ENCODE data around the gene APOE. TPM values are rescaled to one million over a fixed set of nuclear protein-coding genes. Genes with fewer than 3 reads are reported as not detected.

Gene APOE
- total and polyA plus RNA-seq, 9 of the 15 experiments (the other 6 are each of a cell fraction or from before 2014, with no cell fraction given), result 0.14 to 180 (median 58.1) TPM; not detected in 1

DNA sequence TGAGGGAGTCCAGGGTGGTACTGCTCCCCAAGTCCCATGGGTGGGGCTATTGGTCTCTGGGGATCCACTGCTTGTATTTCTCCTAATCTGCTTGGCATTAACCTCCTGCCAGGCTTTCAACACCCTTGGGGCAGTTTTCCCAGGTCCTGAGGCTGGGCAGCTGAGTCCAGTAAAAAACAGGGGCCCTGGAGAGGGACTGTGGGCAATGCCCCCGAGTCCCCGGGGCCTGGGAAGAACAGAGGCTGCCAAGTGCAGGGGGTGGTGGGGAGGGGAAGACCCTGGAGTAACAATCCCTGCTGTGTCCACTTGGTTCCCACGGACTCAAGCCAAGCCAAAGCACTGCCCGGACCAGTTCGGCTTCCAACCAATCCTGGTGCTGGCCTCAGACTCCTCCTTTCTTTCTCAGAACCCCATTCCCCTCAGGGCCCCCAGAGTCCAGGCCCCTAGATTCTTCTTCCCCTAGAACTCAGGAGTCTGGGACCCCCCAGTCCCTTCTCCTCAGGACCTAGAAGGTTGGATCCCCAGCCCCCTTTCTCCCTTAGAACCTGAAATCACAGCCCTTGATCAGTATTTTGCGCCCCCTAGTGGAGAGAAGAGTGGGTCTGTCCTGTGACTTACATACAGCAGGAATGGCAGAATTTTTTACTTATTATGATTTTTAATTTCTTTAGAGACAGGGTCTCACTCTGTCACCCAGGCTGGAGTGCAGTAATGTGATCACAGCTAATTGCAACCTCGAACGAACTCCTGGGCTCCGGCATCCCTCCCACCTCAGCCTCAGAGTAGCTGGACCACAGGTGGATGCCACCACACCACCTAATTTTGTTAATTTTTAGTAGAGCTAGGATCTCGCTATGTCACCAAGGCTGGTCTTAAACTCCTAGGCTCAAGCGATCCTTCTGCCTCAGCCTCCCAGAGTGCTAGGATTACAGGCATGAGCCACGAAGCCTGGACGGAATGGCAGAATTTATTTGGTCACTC lies 45.9 kb downstream of the APOE start (continued):
- TF ChIP-seq MAZ (CRISPR knock-in tag; conservative IDR thresholded peaks at IDR 0.05 in 1 of 2, IDR thresholded peaks at IDR 0.05 in 1 of 2) (peak in 1 of 2 experiments; percentile 20; a peak in 1 of 4 replicates), RCOR1 (IDR thresholded peaks at IDR 0.05; ENCODE audit: borderline replicate concordance in 1 of 2, low read depth in 2 of 2, low read length in 2 of 2) (peak in 1 of 2 experiments; percentile 60; a peak in 1 of 4 replicates), POLR3G (IDR thresholded peaks at IDR 0.05; ENCODE audit: extremely low read depth, insufficient read length, insufficient replicate concordance) (no peak), PHF21A (IDR thresholded peaks at IDR 0.05; ENCODE audit: borderline replicate concordance, low read depth) (0 out of 2 replicates have a peak, but pooled peaks have one; percentile 12), KDM1A (IDR thresholded peaks at IDR 0.05) (peak in 1 of 2 experiments; percentile 15; a peak in 1 of 4 replicates), SETDB1 (IDR thresholded peaks at IDR 0.05; ENCODE audit: low read length) (no peak), ARID2 (IDR thresholded peaks at IDR 0.05) (0 out of 2 replicates have a peak, but pooled peaks have one; percentile 38), KLF16 (IDR thresholded peaks at IDR 0.05) (peak; percentile 28; the same call in 1 of the 2 replicates), SMC3 (conservative IDR thresholded peaks at IDR 0.05; ENCODE audit: insufficient read depth, low read depth, low read length) (peak; percentile 72; the same call in 1 of the 2 replicates), RFX1 (IDR thresholded peaks at IDR 0.05) (no peak), TBL1XR1 (IDR thresholded peaks at IDR 0.05; ENCODE audit: low read length in 2 of 2) (no peak), PTBP1 (IDR thresholded peaks at IDR 0.05; ENCODE audit: low read depth, low read length) (no peak), ZNF780A (CRISPR knock-in tag; IDR thresholded peaks at IDR 0.05) (no peak), GATA2 (CRISPR knock-in tag; IDR thresholded peaks at IDR 0.05) (peak; percentile 76)
- TF ChIP-seq, protein P1, sequence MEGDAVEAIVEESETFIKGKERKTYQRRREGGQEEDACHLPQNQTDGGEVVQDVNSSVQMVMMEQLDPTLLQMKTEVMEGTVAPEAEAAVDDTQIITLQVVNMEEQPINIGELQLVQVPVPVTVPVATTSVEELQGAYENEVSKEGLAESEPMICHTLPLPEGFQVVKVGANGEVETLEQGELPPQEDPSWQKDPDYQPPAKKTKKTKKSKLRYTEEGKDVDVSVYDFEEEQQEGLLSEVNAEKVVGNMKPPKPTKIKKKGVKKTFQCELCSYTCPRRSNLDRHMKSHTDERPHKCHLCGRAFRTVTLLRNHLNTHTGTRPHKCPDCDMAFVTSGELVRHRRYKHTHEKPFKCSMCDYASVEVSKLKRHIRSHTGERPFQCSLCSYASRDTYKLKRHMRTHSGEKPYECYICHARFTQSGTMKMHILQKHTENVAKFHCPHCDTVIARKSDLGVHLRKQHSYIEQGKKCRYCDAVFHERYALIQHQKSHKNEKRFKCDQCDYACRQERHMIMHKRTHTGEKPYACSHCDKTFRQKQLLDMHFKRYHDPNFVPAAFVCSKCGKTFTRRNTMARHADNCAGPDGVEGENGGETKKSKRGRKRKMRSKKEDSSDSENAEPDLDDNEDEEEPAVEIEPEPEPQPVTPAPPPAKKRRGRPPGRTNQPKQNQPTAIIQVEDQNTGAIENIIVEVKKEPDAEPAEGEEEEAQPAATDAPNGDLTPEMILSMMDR (IDR thresholded peaks at IDR 0.05 in 2 of 3, conservative IDR thresholded peaks at IDR 0.05 in 1 of 3; ENCODE audit: insufficient read depth in 2 of 3, low read depth in 1 of 3, low read length in 3 of 3), result peak; percentile 72 to 85 (median 83)
- TF ChIP-seq, protein P2, sequence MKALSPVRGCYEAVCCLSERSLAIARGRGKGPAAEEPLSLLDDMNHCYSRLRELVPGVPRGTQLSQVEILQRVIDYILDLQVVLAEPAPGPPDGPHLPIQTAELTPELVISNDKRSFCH (CRISPR knock-in tag; IDR thresholded peaks at IDR 0.05), result no peak
- TF ChIP-seq, protein P2 (tag; IDR thresholded peaks at IDR 0.05), result no peak
- TF ChIP-seq, protein P3, sequence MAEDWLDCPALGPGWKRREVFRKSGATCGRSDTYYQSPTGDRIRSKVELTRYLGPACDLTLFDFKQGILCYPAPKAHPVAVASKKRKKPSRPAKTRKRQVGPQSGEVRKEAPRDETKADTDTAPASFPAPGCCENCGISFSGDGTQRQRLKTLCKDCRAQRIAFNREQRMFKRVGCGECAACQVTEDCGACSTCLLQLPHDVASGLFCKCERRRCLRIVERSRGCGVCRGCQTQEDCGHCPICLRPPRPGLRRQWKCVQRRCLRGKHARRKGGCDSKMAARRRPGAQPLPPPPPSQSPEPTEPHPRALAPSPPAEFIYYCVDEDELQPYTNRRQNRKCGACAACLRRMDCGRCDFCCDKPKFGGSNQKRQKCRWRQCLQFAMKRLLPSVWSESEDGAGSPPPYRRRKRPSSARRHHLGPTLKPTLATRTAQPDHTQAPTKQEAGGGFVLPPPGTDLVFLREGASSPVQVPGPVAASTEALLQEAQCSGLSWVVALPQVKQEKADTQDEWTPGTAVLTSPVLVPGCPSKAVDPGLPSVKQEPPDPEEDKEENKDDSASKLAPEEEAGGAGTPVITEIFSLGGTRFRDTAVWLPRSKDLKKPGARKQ (CRISPR knock-in tag; IDR thresholded peaks at IDR 0.05), result no peak
- TF ChIP-seq, protein P4, sequence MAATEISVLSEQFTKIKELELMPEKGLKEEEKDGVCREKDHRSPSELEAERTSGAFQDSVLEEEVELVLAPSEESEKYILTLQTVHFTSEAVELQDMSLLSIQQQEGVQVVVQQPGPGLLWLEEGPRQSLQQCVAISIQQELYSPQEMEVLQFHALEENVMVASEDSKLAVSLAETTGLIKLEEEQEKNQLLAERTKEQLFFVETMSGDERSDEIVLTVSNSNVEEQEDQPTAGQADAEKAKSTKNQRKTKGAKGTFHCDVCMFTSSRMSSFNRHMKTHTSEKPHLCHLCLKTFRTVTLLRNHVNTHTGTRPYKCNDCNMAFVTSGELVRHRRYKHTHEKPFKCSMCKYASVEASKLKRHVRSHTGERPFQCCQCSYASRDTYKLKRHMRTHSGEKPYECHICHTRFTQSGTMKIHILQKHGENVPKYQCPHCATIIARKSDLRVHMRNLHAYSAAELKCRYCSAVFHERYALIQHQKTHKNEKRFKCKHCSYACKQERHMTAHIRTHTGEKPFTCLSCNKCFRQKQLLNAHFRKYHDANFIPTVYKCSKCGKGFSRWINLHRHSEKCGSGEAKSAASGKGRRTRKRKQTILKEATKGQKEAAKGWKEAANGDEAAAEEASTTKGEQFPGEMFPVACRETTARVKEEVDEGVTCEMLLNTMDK (IDR thresholded peaks at IDR 0.05; ENCODE audit: borderline replicate concordance, insufficient read depth, low read depth, low read length, poor library complexity, severe bottlenecking), result peak; percentile 58
